Adrenal gland (tissue), 12 donors: ENCODE measurements around the gene IL10RB. TPM values are rescaled to one million over a fixed set of nuclear protein-coding genes. Genes with fewer than 3 reads are reported as not detected.
A peak's percentile ranks its signal among the peaks of the same experiment; 100 is the strongest.
"Not testable (repeated sequence)": the region's sequence is repeated elsewhere in the genome, so short reads cannot be mapped to it uniquely, and the experiment has no call there.

Experiments used
- DNase-seq, 7 donors: peaks; one replicate each; pipeline ENCODE4 v3.0.0-alpha.2; 2019 to 2020
- H3K27ac ChIP-seq, 5 donors: fragments of 200-600 bp; sonication (generic) in 4 of 5; 1 replicate in 3 of 5; 2 replicates in 2 of 5; pipeline versions ENCODE4 v1.5.1 to v1.8.0; 2016 to 2020; ENCODE audit warnings: mild to moderate bottlenecking in 1 of 5
- H3K27me3 ChIP-seq: fragments of 200-600 bp; 2 replicates; pipeline ENCODE4 v1.8.0; 2021
- H3K36me3 ChIP-seq, 2 donors: fragments of 200-600 bp; replicated peaks in 1 of 2; 1 replicate in 1 of 2; 2 replicates in 1 of 2; pipeline versions ENCODE4 v1.5.1 to v1.8.0; 2018 to 2022
- H3K4me1 ChIP-seq, 2 donors: fragments of 200-600 bp; replicated peaks in 1 of 2; 1 replicate in 1 of 2; 2 replicates in 1 of 2; pipeline versions ENCODE4 v1.5.1 to v1.8.0; 2018 to 2021
- H3K4me3 ChIP-seq, 4 donors: fragments of 200-600 bp; sonication (generic) in 3 of 4; one replicate each; pipeline ENCODE4 v1.5.1; 2016 to 2018
- H3K9me3 ChIP-seq, 3 donors: fragments of 200-600 bp; sonication (generic) in 1 of 3; replicated peaks in 1 of 3; 1 replicate in 2 of 3; 2 replicates in 1 of 3; pipeline versions ENCODE4 v1.5.1 to v1.8.0; 2016 to 2021
- POLR2A ChIP-seq, 2 donors: fragments of 450-650 bp; IDR thresholded peaks; one replicate each; pipeline ENCODE4 v1.6.1; 2017; ENCODE audit warnings: antibody characterized with exemption in 2 of 2, mild to moderate bottlenecking in 2 of 2, moderate library complexity in 1 of 2
- WGBS, 4 donors: extraction: QIAGEN DNeasy Blood & Tissue Kit in 2 of 4; methylation state at CpG; one replicate each; pipeline versions ENCODE4 v1.1.5 to v1.1.7; 2013 to 2017; 5-methylcytosine and 5-hydroxymethylcytosine counted together
- intact Hi-C, 2 donors: fragments of 100-400 bp; cut with DNase I; formaldehyde crosslinking; loops; one replicate each; pipeline versions ENCODE4 v1.14.1 to v1.15.0; 2022 to 2023
- polyA plus RNA-seq, 3 donors: library from polyadenylated mRNA; stranded (reverse); fragments of 200-250 nt in 2 of 3; fragments of 350-450 nt in 1 of 3; fragmentation: Illumina TruSeq in 1 of 3; extraction: RNeasy Lipid Tissue Mini Kit (QIAGEN cat#74804) in 1 of 3; gene quantifications; one replicate each; pipeline ENCODE4 v1.2.3, GENCODE V29; 2013 to 2014
- total RNA-seq, 9 donors: library from RNA; depleted of rRNA in 4 of 9; stranded (reverse); fragments of >200 nt in 4 of 9; fragments of 120-200 nt in 1 of 9; fragmentation: NEBNext Ultra II Directional in 1 of 9; extraction: Animal tissue kit (Norgen Biotek cat#: 25700) in 1 of 9; gene quantifications; one replicate each; pipeline versions ENCODE4 v1.1.0 to v1.2.4, GENCODE V29; 2013 to 2023
- TF ChIP-seq, protein P1 (sequence below), 6 experiments: fragments of 450-650 bp in 4 of 6; fragments of 200-600 bp in 2 of 6; sonication (generic) in 1 of 6; IDR thresholded peaks; 1 replicate in 5 of 6; 2 replicates in 1 of 6; pipeline versions ENCODE4 v1.5.1 to v1.8.0; 2016 to 2021; ENCODE audit warnings: antibody characterized with exemption in 6 of 6, mild to moderate bottlenecking in 2 of 6, moderate library complexity in 1 of 6
- donor health status: healthy with polysubstance abuse.
- donor health status: Bipolar disorder and iron deficiency.
- donor health status: DM: yes; HTN: yes; CAD: no.
- donor health status: DM: no; HTN: no; CAD: no.
- donor health status: DM: no; HTN: no; CAD: no.
- donor health status: DM: yes; HTN: yes; CAD: no.

Gene IL10RB
- total and polyA plus RNA-seq, 12 donors = 14.7 to 55.0 (median 26.9) TPM

GRCh38 chr21:33315946-33316710 lies 50.0 kb downstream of the IL10RB start:
- 67 to 75% (median 72%) methylated on average over 5 of the region's 5 CpGs for WGBS, 4 donors
- intact Hi-C loops = no loop called here
- Histone ChIP-seq H3K27ac (no peak overlapping the region), H3K36me3 (no peaks in the 10 kb centered on the region), H3K27me3 (no peaks in the 10 kb centered on the region), H3K9me3 (no peaks in the 10 kb centered on the region), H3K4me1 (no peaks in the 10 kb centered on the region), H3K4me3 (no peak overlapping the region)
- TF ChIP-seq POLR2A (IDR thresholded peaks at IDR 0.05) = no peak
- TF ChIP-seq, protein P1, sequence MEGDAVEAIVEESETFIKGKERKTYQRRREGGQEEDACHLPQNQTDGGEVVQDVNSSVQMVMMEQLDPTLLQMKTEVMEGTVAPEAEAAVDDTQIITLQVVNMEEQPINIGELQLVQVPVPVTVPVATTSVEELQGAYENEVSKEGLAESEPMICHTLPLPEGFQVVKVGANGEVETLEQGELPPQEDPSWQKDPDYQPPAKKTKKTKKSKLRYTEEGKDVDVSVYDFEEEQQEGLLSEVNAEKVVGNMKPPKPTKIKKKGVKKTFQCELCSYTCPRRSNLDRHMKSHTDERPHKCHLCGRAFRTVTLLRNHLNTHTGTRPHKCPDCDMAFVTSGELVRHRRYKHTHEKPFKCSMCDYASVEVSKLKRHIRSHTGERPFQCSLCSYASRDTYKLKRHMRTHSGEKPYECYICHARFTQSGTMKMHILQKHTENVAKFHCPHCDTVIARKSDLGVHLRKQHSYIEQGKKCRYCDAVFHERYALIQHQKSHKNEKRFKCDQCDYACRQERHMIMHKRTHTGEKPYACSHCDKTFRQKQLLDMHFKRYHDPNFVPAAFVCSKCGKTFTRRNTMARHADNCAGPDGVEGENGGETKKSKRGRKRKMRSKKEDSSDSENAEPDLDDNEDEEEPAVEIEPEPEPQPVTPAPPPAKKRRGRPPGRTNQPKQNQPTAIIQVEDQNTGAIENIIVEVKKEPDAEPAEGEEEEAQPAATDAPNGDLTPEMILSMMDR (IDR thresholded peaks at IDR 0.05) = no peak
- DNase-seq = no peak

GRCh38 chr21:33317145-33317544 lies 51.0 kb downstream of the IL10RB start:
- Histone ChIP-seq H3K36me3 (no peaks in the 10 kb centered on the region), H3K27ac (no peak overlapping the region), H3K4me1 (no peaks in the 10 kb centered on the region), H3K27me3 (no peaks in the 10 kb centered on the region), H3K9me3 (no peaks in the 10 kb centered on the region), H3K4me3 (no peak overlapping the region)
- no peak for DNase-seq
- WGBS, 4 donors = 46 to 52% (median 49%) methylated on average over 6 of the region's 6 CpGs
- no peak for TF ChIP-seq POLR2A (IDR thresholded peaks at IDR 0.05)
- TF ChIP-seq, protein P1 (IDR thresholded peaks at IDR 0.05) = no peak
- intact Hi-C loops = no loop called here

DNA sequence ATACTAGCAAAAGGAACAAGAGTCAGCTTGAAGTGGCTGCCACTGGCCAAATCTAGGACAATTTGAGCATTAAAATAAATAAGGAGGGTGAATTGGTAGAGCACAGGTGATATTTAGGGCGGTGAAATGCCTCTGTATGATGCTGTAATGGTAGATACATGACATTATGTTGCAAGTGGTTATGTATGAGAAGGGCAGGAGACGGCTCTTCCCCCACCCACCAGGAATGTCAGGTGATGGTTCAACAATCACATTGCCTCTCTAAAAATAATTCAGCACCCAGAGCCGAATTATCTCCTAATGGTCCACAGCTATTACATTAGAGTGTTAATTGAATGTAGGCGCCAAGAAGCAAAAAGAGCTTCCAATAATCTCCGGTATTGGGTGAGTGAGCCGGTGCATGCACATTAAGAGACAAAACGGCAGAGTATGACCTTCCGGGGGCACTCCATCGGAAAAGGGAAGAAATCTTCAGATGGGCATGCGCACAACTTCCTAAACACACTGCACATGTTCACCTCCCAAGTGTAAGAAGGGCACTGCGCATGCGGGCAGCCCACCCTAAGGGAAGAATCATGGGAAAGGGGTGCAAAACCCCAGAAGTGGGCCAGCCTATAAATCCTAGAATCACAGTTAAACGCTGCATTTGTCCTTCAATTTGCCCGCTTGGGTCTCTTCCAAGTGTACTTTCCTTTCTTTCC lies 51.8 kb downstream of the IL10RB start:
- Histone ChIP-seq H3K36me3 (no peaks in the 10 kb centered on the region), H3K4me1 (no peaks in the 10 kb centered on the region), H3K27me3 (no peaks in the 10 kb centered on the region), H3K9me3 (no peaks in the 10 kb centered on the region), H3K27ac (no peak overlapping the region), H3K4me3 (no peak overlapping the region)
- intact Hi-C loops = no loop called here
- TF ChIP-seq, protein P1 (IDR thresholded peaks at IDR 0.05) = no peak
- no peak for TF ChIP-seq POLR2A (IDR thresholded peaks at IDR 0.05)
- no peak for DNase-seq
- WGBS, 4 donors = 79 to 84% (median 80%) methylated on average over 14 of the region's 14 CpGs

- H3K36me3 ChIP-seq, H3K27me3 ChIP-seq, intact Hi-C loops, H3K4me1 ChIP-seq, H3K27ac ChIP-seq, H3K9me3 ChIP-seq, H3K4me3 ChIP-seq: not testable (repeated sequence)
- WGBS, 4 donors = 82 to 92% (median 87%) methylated on average over 15 to 17 of the region's 17 CpGs
- DNase-seq = peak in 4 of 7 donors; percentile 37 to 68 (median 54)
These were observed 54.8 kb downstream of the IL10RB start for GRCh38 chr21:33321005-33321404.

DNA sequence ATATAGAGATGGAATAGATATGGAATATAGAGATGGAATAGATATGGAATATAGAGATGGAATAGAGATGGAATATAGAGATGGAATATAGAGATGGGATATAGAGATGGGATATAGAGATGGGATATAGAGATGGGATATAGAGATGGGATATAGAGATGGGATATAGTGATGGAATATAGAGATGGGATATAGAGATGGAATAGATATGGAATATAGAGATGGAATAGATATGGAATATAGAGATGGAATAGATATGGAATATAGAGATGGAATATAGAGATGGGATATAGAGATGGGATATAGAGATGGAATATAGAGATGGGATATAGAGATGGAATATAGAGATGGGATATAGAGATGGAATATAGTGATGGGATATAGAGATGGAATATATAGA lies 57.4 kb downstream of the IL10RB start:
- peaks cover 13 to 22% of the 10 kb centered on the region in 2 donors for H3K4me1 ChIP-seq
- H3K27me3 ChIP-seq, H3K36me3 ChIP-seq, intact Hi-C loops, H3K9me3 ChIP-seq, DNase-seq: not testable (repeated sequence)
- H3K27ac ChIP-seq = peak overlapping the region in 1 of 5 donors; percentile 98
- peak overlapping the region in 1 of 4 donors; percentile 72 for H3K4me3 ChIP-seq
